UCSD-AML1 (cell line): ENCODE data around the gene MYLIP.

ENCODE experiments used
- DNase-seq: peaks from one replicate; lab custom pipeline; 2025; ENCODE audit not compliant: unreplicated experiment; lab: John Stamatoyannopoulos, UW

MYLIP gene

GRCh38 chr6:16106991-16107787 is 21.7 kb upstream of the MYLIP start:
- DNase-seq, result no peak

- DNase-seq, result no peak
Observed at GRCh38 chr6:16108419-16108818, 20.5 kb upstream of the MYLIP start.

- DNase-seq, result no peak
Observed at GRCh38 chr6:16108921-16109658, 19.8 kb upstream of the MYLIP start.

GRCh38 chr6:16109659-16110305 is 19.1 kb upstream of the MYLIP start:
- no peak for DNase-seq

GRCh38 chr6:16118825-16119224 is 10.1 kb upstream of the MYLIP start:
- no peak for DNase-seq

GRCh38 chr6:16121339-16121738 is 7.5 kb upstream of the MYLIP start:
- DNase-seq, result no peak

- no peak for DNase-seq
Observed at GRCh38 chr6:16122197-16122596, 6.7 kb upstream of the MYLIP start.

- no peak for DNase-seq
Observed at GRCh38 chr6:16124198-16125180, 4.4 kb upstream of the MYLIP start.

GRCh38 chr6:16126056-16126455 is 2.8 kb upstream of the MYLIP start:
- DNase-seq, result no peak

GRCh38 chr6:16126861-16127260 is 2.0 kb upstream of the MYLIP start:
- no peak for DNase-seq

- DNase-seq, result no peak
Observed at GRCh38 chr6:16127471-16127870, 1.4 kb upstream of the MYLIP start.

- peak; percentile 37 for DNase-seq
Observed at GRCh38 chr6:16129623-16130401, 926 bp downstream of the MYLIP start.

GRCh38 chr6:16130437-16130891 is 1.6 kb downstream of the MYLIP start:
- DNase-seq, result no peak

GRCh38 chr6:16130932-16131387 is 2.1 kb downstream of the MYLIP start:
- no peak for DNase-seq

GRCh38 chr6:16132909-16133308 is 4.0 kb downstream of the MYLIP start:
- no peak for DNase-seq

GRCh38 chr6:16134430-16134829 is 5.5 kb downstream of the MYLIP start:
- DNase-seq, result no peak

GRCh38 chr6:16135066-16135465 is 6.2 kb downstream of the MYLIP start:
- no peak for DNase-seq

GRCh38 chr6:16136091-16136490 is 7.2 kb downstream of the MYLIP start:
- no peak for DNase-seq

GRCh38 chr6:16136621-16137450 is 8.0 kb downstream of the MYLIP start:
- no peak for DNase-seq
